ENCODE results near the gene SPOP.

DNA sequence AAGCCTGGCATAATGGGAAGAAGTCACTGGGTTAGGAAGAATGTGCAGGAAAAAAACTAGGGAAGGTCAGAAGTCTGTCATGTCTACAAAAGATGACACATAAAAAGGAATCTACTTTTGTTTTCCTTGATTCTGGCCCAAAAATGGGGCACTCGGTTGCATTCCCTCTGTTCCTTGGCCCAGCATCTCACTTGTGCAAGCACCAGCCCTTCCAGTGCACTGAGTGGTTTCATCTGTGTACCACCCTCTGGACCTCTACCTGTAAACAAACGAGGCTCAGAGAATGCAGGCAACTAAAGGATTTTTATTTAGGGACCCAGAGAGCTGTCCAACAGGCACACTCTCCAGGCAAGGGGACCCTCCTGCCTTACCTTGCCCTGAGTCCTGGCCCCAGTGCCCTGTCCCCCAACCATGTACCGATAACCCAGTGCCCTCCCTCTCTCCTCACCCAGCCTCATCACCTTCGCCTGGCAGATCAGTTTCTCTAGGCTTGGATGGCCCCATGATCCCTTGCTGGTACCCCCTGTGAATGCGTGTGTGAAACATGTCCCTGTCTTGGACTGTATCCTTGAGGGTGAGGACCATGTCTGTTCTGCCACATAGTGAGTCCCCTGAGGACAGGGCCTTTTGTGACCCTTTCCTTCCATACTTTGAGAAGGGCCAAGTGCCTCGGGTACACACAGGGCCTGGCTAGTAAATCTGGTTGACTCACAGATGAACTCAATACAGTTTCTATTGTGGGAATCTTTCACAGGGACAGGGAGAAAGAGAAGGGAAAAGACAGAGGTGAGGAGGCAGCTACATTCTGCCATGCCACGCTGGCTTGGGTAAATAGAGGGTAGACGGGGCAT, 88.9 kb downstream of the SPOP start:
- no peak for TF ChIP-seq EZH2 (IDR thresholded peaks at IDR 0.05; ENCODE audit: insufficient read depth, low read length)
- TF ChIP-seq, protein P1, sequence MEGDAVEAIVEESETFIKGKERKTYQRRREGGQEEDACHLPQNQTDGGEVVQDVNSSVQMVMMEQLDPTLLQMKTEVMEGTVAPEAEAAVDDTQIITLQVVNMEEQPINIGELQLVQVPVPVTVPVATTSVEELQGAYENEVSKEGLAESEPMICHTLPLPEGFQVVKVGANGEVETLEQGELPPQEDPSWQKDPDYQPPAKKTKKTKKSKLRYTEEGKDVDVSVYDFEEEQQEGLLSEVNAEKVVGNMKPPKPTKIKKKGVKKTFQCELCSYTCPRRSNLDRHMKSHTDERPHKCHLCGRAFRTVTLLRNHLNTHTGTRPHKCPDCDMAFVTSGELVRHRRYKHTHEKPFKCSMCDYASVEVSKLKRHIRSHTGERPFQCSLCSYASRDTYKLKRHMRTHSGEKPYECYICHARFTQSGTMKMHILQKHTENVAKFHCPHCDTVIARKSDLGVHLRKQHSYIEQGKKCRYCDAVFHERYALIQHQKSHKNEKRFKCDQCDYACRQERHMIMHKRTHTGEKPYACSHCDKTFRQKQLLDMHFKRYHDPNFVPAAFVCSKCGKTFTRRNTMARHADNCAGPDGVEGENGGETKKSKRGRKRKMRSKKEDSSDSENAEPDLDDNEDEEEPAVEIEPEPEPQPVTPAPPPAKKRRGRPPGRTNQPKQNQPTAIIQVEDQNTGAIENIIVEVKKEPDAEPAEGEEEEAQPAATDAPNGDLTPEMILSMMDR (IDR thresholded peaks at IDR 0.05; ENCODE audit: insufficient read depth, low read depth, low read length): no peak
